ENCODE results near the gene C1orf159. TPM values are rescaled to one million over a fixed set of nuclear protein-coding genes. Genes with fewer than 3 reads are reported as not detected.
"Not testable (repeated sequence)": the region's sequence is repeated elsewhere in the genome, so short reads cannot be mapped to it uniquely, and the experiment has no call there.

C1orf159 gene
- total RNA-seq, 2 donors from 2014 or later = 18.6 to 37.1 TPM

DNA sequence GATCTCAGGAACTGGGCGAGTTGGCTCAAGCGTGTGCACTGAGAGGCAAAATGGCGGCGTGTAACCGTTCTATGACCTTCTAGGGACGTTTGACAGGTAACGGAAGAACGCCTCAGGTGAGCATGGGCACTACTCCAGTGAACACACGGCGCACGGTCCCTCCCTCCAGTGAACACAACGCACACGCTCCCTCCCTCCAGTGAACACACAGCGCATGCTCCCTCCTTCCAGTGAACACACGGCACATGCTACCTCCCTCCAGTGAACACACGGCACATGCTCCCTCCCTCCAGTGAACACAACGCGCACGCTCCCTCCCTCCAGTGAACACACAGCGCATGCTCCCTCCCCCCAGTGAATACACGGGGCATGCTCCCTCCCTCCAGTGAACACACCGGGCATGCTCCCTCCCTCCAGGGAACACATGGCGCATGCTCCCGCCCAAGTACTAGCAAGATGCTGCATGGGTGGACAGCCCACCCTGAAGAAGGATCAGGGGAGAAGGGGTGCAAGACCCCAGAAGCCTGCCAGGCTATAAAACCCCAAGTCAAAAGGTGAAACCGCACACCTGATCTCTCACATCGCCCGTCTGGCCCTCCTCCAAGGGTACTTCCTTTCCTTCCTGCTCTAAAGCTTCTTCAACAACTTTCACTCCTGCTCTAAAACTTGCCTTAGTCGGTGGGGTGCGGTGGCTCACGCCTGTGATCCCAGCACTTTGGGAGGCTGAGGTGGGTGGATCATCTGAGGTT lies 3.5 kb downstream of the C1orf159 start:
- Mint-ChIP-seq H3K4me1 (ENCODE audit: low read depth in 2 of 2) (peaks cover 4 to 23% of the 10 kb centered on the region in 2 donors), H3K27ac (no peak overlapping the region), H3K9me3 (peaks cover 3% of the 10 kb centered on the region), H3K36me3 (peaks cover 5% of the 10 kb centered on the region), H3K27me3 (no peaks in the 10 kb centered on the region), H3K4me3 (no peak overlapping the region)
- ATAC-seq (no peak), DNase-seq (ENCODE audit: low spot score) (peak; percentile 54)

GRCh38 chr1:1111516-1112236 lies 4.2 kb downstream of the C1orf159 start:
- H3K27me3 Mint-ChIP-seq = no peaks in the 10 kb centered on the region
- no peak overlapping the region for H3K4me3 Mint-ChIP-seq
- H3K4me1 Mint-ChIP-seq (ENCODE audit: low read depth in 2 of 2) = peaks cover 4 to 23% of the 10 kb centered on the region in 2 donors
- H3K9me3 Mint-ChIP-seq = peaks cover 3% of the 10 kb centered on the region
- ATAC-seq (no peak), DNase-seq (ENCODE audit: low spot score) (peak; percentile 38)
- peaks cover 5% of the 10 kb centered on the region for H3K36me3 Mint-ChIP-seq
- H3K27ac Mint-ChIP-seq = no peak overlapping the region

DNA sequence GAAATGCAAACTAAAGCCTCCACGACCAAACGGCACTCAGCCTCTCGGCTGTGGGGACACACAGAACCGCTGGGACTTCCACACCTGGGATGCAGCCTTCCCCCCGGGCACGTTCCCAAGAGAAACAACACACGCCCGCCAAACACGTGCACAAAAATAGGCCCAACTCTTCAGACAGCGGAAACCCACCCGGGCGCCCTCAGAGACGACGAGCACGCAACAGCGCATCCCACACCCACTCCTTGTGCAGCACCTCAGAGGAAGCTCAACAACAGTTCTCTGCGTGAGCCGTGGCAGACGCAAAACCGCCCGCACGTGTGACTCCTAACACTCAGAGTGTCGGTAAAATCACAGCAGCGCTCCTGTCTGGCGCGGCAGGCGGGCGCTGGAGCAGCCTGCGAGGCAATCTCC lies 5.3 kb downstream of the C1orf159 start:
- H3K4me1 Mint-ChIP-seq (ENCODE audit: low read depth in 2 of 2) = peaks cover 4 to 25% of the 10 kb centered on the region in 2 donors
- peak; percentile 41 for DNase-seq (ENCODE audit: low spot score)
- H3K36me3 Mint-ChIP-seq = peaks cover 5% of the 10 kb centered on the region
- no peak overlapping the region for H3K4me3 Mint-ChIP-seq
- no peaks in the 10 kb centered on the region for H3K27me3 Mint-ChIP-seq
- H3K9me3 Mint-ChIP-seq = peaks cover 3% of the 10 kb centered on the region
- no peak for ATAC-seq
- no peak overlapping the region for H3K27ac Mint-ChIP-seq

DNA sequence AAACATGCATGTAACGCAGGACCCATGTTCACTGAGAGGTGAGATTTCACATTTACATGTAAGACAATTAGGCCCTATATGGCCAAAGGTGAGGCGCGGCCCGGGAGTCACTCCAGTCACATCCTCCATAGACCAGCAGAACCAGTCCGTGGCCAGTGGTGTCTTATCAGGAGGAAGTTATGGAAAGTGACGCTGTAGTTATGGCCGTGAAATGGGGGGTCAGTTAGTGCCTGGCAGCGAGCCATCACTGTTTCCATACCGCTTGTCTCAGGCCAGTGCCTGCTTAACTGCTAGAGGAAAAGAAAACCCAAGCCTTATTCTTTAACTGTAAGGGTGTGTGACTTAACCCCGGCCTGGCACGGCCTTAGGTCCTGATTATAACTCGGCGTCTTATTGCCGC lies 6.1 kb downstream of the C1orf159 start:
- H3K4me3 Mint-ChIP-seq = no peak overlapping the region
- H3K4me1 Mint-ChIP-seq (ENCODE audit: low read depth in 2 of 2) = peaks cover 4 to 20% of the 10 kb centered on the region in 2 donors
- no peak overlapping the region for H3K27ac Mint-ChIP-seq
- DNase-seq (ENCODE audit: low spot score) (peak; percentile 34), ATAC-seq (no peak)
- peaks cover 5% of the 10 kb centered on the region for H3K36me3 Mint-ChIP-seq
- peaks cover 3% of the 10 kb centered on the region for H3K9me3 Mint-ChIP-seq
- H3K27me3 Mint-ChIP-seq = no peaks in the 10 kb centered on the region

DNA sequence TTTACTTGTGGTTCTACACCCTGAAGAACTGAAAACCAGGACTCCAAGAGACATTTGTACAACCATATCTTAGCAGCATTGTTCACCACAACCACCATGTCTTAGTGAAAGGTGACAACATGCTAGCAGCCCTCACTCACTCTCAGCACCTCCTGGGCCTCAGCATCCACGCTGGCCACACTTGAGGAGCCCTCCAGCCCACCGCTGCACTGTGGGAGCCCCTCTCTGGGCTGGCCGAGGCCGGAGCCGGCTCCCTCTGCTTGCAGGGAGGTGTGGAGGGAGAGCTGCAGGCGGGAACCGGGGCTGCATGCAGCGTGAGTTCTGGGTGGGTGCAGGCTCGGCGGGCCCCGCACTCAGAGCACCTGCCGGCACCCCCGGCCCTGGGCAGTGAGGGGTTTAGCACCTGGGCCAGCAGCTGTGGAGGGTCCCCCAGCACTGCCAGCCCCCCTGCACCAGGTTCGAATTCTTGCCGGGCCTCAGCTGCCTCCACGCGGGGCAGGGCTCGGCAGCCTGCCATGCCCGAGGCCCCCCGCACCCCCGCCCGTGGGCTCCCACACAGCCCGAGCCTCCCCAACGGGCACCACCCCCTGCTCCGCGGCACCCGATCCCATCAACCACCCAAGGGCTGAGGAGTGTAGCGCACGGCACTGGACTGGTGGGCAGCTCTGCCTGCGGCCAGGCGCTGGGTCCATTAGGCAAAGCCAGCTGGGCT lies 9.2 kb downstream of the C1orf159 start:
- Mint-ChIP-seq H3K4me3 (no peak overlapping the region), H3K27me3 (no peaks in the 10 kb centered on the region), H3K4me1 (ENCODE audit: low read depth in 2 of 2) (peaks cover 4 to 7% of the 10 kb centered on the region in 2 donors), H3K27ac (no peak overlapping the region), H3K36me3 (no peaks in the 10 kb centered on the region), H3K9me3 (peaks cover 3% of the 10 kb centered on the region)
- DNase-seq (ENCODE audit: low spot score) (peak; percentile 60), ATAC-seq (no peak)

- DNase-seq (ENCODE audit: low spot score) = peak; percentile 13
Observed at GRCh38 chr1:1104152-1104551, 11.7 kb downstream of the C1orf159 start.

GRCh38 chr1:1101503-1101902 lies 14.4 kb downstream of the C1orf159 start:
- Mint-ChIP-seq H3K36me3 (peaks cover 15% of the 10 kb centered on the region), H3K4me1 (ENCODE audit: low read depth in 2 of 2) (peaks cover 2 to 14% of the 10 kb centered on the region in 2 donors), H3K9me3 (peaks cover 3% of the 10 kb centered on the region), H3K27me3 (peaks cover 0 to 8% of the 10 kb centered on the region in 2 donors), H3K27ac (no peak overlapping the region), H3K4me3 (no peak overlapping the region)
- DNase-seq (ENCODE audit: low spot score) (no peak), ATAC-seq (no peak)

More at GRCh38 chr1:1104152-1104551, 11.7 kb downstream of the C1orf159 start:
- not testable (repeated sequence) for H3K4me3 Mint-ChIP-seq, H3K27ac Mint-ChIP-seq, H3K9me3 Mint-ChIP-seq, H3K27me3 Mint-ChIP-seq
- peaks cover 7 to 15% of the 10 kb centered on the region in 2 donors for H3K4me1 Mint-ChIP-seq (ENCODE audit: low read depth in 2 of 2)
- H3K36me3 Mint-ChIP-seq = peaks cover 12% of the 10 kb centered on the region
- peak in 1 of 2 donors; percentile 53 for ATAC-seq

DNA sequence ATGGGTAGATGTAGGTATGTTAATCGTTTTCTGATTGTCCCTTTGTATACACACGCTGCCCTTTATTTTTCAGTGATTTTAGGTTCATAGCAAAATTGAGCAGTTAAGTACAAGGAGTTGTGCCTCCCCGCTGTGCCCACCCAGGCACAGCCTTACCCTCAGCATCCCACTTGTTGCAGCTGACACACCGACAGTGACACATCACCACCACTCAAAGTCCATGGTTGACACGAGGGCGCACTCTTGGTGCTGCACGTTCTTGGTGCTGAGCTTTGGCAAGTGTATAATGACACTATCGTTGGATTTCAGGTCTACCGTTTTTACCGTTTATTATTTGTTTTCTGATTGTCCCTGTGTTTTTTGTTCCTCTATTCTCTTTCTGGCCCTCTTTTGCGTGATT lies 15.6 kb downstream of the C1orf159 start:
- no peak for DNase-seq (ENCODE audit: low spot score)
- H3K4me3 Mint-ChIP-seq = no peak overlapping the region
- peaks cover 3% of the 10 kb centered on the region for H3K9me3 Mint-ChIP-seq
- H3K36me3 Mint-ChIP-seq = peaks cover 15% of the 10 kb centered on the region
- no peak for ATAC-seq
- H3K27ac Mint-ChIP-seq = no peak overlapping the region
- H3K27me3 Mint-ChIP-seq = peaks cover 0 to 8% of the 10 kb centered on the region in 2 donors
- H3K4me1 Mint-ChIP-seq (ENCODE audit: low read depth in 2 of 2) = peaks cover 0 to 14% of the 10 kb centered on the region in 2 donors

DNA sequence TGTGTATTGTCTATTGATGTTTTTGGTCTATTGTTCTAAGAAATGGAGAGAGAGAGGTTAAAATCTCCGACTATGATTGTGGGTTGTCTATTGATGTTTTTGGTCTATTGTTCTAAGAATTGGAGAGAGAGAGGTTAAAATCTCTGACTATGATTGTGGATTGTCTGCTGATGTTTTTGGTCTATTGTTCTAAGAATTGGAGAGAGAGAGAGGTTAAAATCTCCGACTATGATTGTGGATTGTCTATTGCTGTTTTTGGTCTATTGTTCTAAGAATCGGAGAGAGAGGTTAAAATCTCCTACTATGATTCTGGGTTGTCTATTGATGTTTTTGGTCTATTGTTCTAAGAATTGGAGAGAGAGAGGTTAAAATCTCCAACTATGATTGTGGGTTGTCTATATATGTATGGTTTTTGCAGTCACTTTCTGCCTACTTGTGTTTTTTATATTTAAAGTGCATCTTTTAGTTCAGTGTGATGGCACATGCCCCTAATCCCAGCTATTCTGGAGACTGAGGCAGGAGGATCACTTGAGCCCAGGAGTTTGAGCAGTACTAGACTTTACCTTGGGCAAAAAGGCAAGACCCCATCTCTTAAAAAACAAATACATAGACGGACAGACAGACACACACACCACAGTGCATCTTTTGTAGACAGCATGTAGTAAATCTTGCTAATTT lies 16.2 kb downstream of the C1orf159 start:
- Mint-ChIP-seq H3K36me3 (peaks cover 15% of the 10 kb centered on the region), H3K4me1 (ENCODE audit: low read depth in 2 of 2) (peaks cover 0 to 14% of the 10 kb centered on the region in 2 donors), H3K4me3 (no peak overlapping the region), H3K9me3 (peaks cover 3% of the 10 kb centered on the region), H3K27ac (no peak overlapping the region), H3K27me3 (peaks cover 0 to 8% of the 10 kb centered on the region in 2 donors)
- DNase-seq (ENCODE audit: low spot score) (no peak), ATAC-seq (no peak)

- H3K36me3 Mint-ChIP-seq = peaks cover 15% of the 10 kb centered on the region
- DNase-seq (ENCODE audit: low spot score) = no peak
- peaks cover 0 to 8% of the 10 kb centered on the region in 2 donors for H3K27me3 Mint-ChIP-seq
- no peak for ATAC-seq
- H3K9me3 Mint-ChIP-seq = peaks cover 3% of the 10 kb centered on the region
- H3K4me3 Mint-ChIP-seq = no peak overlapping the region
- no peak overlapping the region for H3K27ac Mint-ChIP-seq
- H3K4me1 Mint-ChIP-seq (ENCODE audit: low read depth in 2 of 2) = peaks cover 0 to 14% of the 10 kb centered on the region in 2 donors
Observed at GRCh38 chr1:1098681-1099421, 17.0 kb downstream of the C1orf159 start.

GRCh38 chr1:1096136-1096535 lies 19.8 kb downstream of the C1orf159 start:
- DNase-seq (ENCODE audit: low spot score); H3K27me3 Mint-ChIP-seq; H3K27ac Mint-ChIP-seq; ATAC-seq; H3K4me3 Mint-ChIP-seq; H3K9me3 Mint-ChIP-seq: not testable (repeated sequence)
- peaks cover 3 to 14% of the 10 kb centered on the region in 2 donors for H3K4me1 Mint-ChIP-seq (ENCODE audit: low read depth in 2 of 2)
- peaks cover 15% of the 10 kb centered on the region for H3K36me3 Mint-ChIP-seq

GRCh38 chr1:1094981-1095380 lies 20.9 kb downstream of the C1orf159 start:
- Mint-ChIP-seq H3K4me1 (ENCODE audit: low read depth in 2 of 2) (peaks cover 3 to 9% of the 10 kb centered on the region in 2 donors), H3K27me3 (peaks cover 0 to 8% of the 10 kb centered on the region in 2 donors), H3K27ac (no peak overlapping the region), H3K9me3 (no peaks in the 10 kb centered on the region), H3K4me3 (no peak overlapping the region), H3K36me3 (peaks cover 10% of the 10 kb centered on the region)
- DNase-seq (ENCODE audit: low spot score) (no peak), ATAC-seq (no peak)

GRCh38 chr1:1093610-1093943 lies 22.3 kb downstream of the C1orf159 start:
- Mint-ChIP-seq H3K36me3 (no peaks in the 10 kb centered on the region), H3K4me3 (no peak overlapping the region), H3K27me3 (no peaks in the 10 kb centered on the region), H3K27ac (no peak overlapping the region), H3K9me3 (no peaks in the 10 kb centered on the region), H3K4me1 (ENCODE audit: low read depth in 2 of 2) (peaks cover 0 to 3% of the 10 kb centered on the region in 2 donors)
- ATAC-seq (no peak), DNase-seq (ENCODE audit: low spot score) (no peak)

Data from natural killer cell treated with Interleukin-12 subunit alpha and Interleukin-12 subunit beta and Interleukin-15 and Interleukin-18, amount 100 ng/mL, for 72 hours (primary cell).